GM23248 (cell line): Measurements from ENCODE around the gene RNF214. TPM values are rescaled to one million over a fixed set of nuclear protein-coding genes. Genes with fewer than 3 reads are reported as not detected.

Source experiments
- DNase-seq: peaks from one replicate; pipeline ENCODE4 v3.0.0-alpha.2; 2015
- H2AFZ ChIP-seq: fragments of 200-600 bp; sonication (generic); 2 replicates; pipeline ENCODE4 v1.6.1; 2016; ENCODE audit warnings: antibody characterized with exemption
- H3F3A ChIP-seq: fragments of 200-600 bp; sonication (generic); 2 replicates; pipeline ENCODE4 v1.6.1; 2016; ENCODE audit warnings: mild to moderate bottlenecking, antibody characterized with exemption, mixed run types; ENCODE audit not compliant: insufficient read depth
- H3K27ac ChIP-seq: fragments of 200-600 bp; sonication (generic); 2 replicates; pipeline ENCODE4 v1.5.1; 2016; ENCODE audit warnings: mild to moderate bottlenecking
- H3K27me3 ChIP-seq: fragments of 200-600 bp; sonication (generic); replicated peaks from 2 replicates; pipeline ENCODE4 v1.6.1; 2016; ENCODE audit warnings: mild to moderate bottlenecking; ENCODE audit not compliant: insufficient read depth
- H3K36me3 ChIP-seq: fragments of 200-600 bp; sonication (generic); 2 replicates; pipeline ENCODE4 v1.6.1; 2016; ENCODE audit warnings: low read depth, mild to moderate bottlenecking
- H3K4me1 ChIP-seq: fragments of 200-600 bp; sonication (generic); 2 replicates; pipeline ENCODE4 v1.6.1; 2016; ENCODE audit warnings: mild to moderate bottlenecking; ENCODE audit not compliant: insufficient read depth
- H3K4me2 ChIP-seq: fragments of 200-600 bp; sonication (generic); one replicate; pipeline ENCODE4 v1.6.1; 2016; ENCODE audit warnings: mild to moderate bottlenecking; ENCODE audit not compliant: unreplicated experiment
- H3K4me3 ChIP-seq: fragments of 200-600 bp; sonication (generic); 2 replicates; pipeline ENCODE4 v1.5.1; 2016; ENCODE audit warnings: mild to moderate bottlenecking
- H3K79me2 ChIP-seq: fragments of 200-600 bp; sonication (generic); 2 replicates; pipeline ENCODE4 v1.6.1; 2016; ENCODE audit warnings: mild to moderate bottlenecking; ENCODE audit not compliant: insufficient read depth
- H3K9ac ChIP-seq: fragments of 200-600 bp; sonication (generic); 2 replicates; pipeline ENCODE4 v1.6.1; 2016; ENCODE audit warnings: mild to moderate bottlenecking
- H3K9me2 ChIP-seq: fragments of 200-600 bp; sonication (generic); 2 replicates; pipeline ENCODE4 v1.6.1; 2016; ENCODE audit warnings: mixed run types, mild to moderate bottlenecking, moderate library complexity; ENCODE audit not compliant: insufficient read depth
- H3K9me3 ChIP-seq: fragments of 200-600 bp; sonication (generic); one replicate; pipeline ENCODE4 v1.6.1; 2017; ENCODE audit warnings: low read depth
- H4K20me1 ChIP-seq: fragments of 200-600 bp; sonication (generic); 2 replicates; pipeline ENCODE4 v1.6.0; 2016; ENCODE audit not compliant: insufficient read depth
- EZH2 ChIP-seq: fragments of 200-600 bp; sonication (generic); IDR thresholded peaks from 2 replicates; pipeline ENCODE4 v1.6.1; 2018; ENCODE audit warnings: antibody characterized with exemption, mild to moderate bottlenecking; ENCODE audit not compliant: insufficient read depth, poor library complexity, severe bottlenecking
- EZH2phosphoT487 ChIP-seq: fragments of 200-600 bp; sonication (generic); IDR thresholded peaks from 2 replicates; pipeline ENCODE4 v1.6.1; 2018; ENCODE audit warnings: antibody characterized with exemption, moderate library complexity, mild to moderate bottlenecking, low read depth; ENCODE audit not compliant: insufficient read depth
- WGBS, 2 experiments: methylation state at CpG; one replicate each; pipeline ENCODE4 v1.1.6; 2015 to 2017; ENCODE audit warnings: low lambda C conversion rate in 2 of 2, low coverage in 1 of 2; ENCODE audit errors: missing lambda C conversion rate in 2 of 2; 5-methylcytosine and 5-hydroxymethylcytosine counted together
- in situ Hi-C: fragments of 300-500 bp; cut with MboI; formaldehyde crosslinking; loops from 2 replicates; pipeline ENCODE4 v1.15.0; 2020
- polyA plus RNA-seq: library from polyadenylated mRNA; unstranded; fragments of >200 nt; fragmentation: Nextera tagmentation; extraction: Ambion mirVana; gene quantifications from 2 replicates; pipeline ENCODE4 v1.2.1, GENCODE V29; 2016
- total RNA-seq: library from RNA; depleted of rRNA; stranded (reverse); fragments of >200 nt; shearing (Covaris generic); gene quantifications from 2 replicates; pipeline ENCODE4 v1.2.3, GENCODE V29; 2014

RNF214 gene
- total and polyA plus RNA-seq, 2 experiments from 2014 or later, result 5.8 to 11.3 TPM

GRCh38 chr11:117195761-117196160 is 36.7 kb upstream of the RNF214 start:
- Histone ChIP-seq H3K27ac (no peak overlapping the region), H3K9me2 (no peaks in the 10 kb centered on the region), H3K79me2 (peaks cover 35% of the 10 kb centered on the region), H3K27me3 (no peaks in the 10 kb centered on the region), H3K4me1 (peaks cover 10% of the 10 kb centered on the region), H3F3A (peaks cover 7% of the 10 kb centered on the region), H3K4me3 (no peak overlapping the region), H2AFZ (no peak overlapping the region), H3K4me2 (no peak overlapping the region), H3K36me3 (no peaks in the 10 kb centered on the region), H3K9me3 (no peaks in the 10 kb centered on the region), H3K9ac (no peak overlapping the region), H4K20me1 (no peaks in the 10 kb centered on the region)
- no peak for TF ChIP-seq EZH2
- DNase-seq, result no peak
- WGBS, 2 experiments, result 98% methylated on average over 19 of the region's 19 CpGs
- in situ Hi-C loops, result no loop called here

GRCh38 chr11:117197006-117197405 is 35.5 kb upstream of the RNF214 start:
- Histone ChIP-seq H3F3A (peaks cover 16% of the 10 kb centered on the region), H3K9me3 (no peaks in the 10 kb centered on the region), H3K4me3 (no peak overlapping the region), H3K4me1 (peaks cover 22% of the 10 kb centered on the region), H3K27ac (no peak overlapping the region), H3K36me3 (no peaks in the 10 kb centered on the region), H3K27me3 (no peaks in the 10 kb centered on the region), H3K4me2 (no peak overlapping the region), H2AFZ (no peak overlapping the region), H4K20me1 (no peaks in the 10 kb centered on the region), H3K79me2 (peaks cover 48% of the 10 kb centered on the region), H3K9me2 (no peaks in the 10 kb centered on the region), H3K9ac (no peak overlapping the region)
- in situ Hi-C loops, result no loop called here
- 90 to 93% methylated on average over 7 of the region's 7 CpGs for WGBS, 2 experiments
- no peak for DNase-seq
- TF ChIP-seq EZH2 (no peak), EZH2phosphoT487 (no peak)

GRCh38 chr11:117197516-117198456 is 34.7 kb upstream of the RNF214 start:
- no peak for TF ChIP-seq EZH2phosphoT487
- TF ChIP-seq EZH2, result no peak
- Histone ChIP-seq H4K20me1 (no peaks in the 10 kb centered on the region), H3K4me1 (peaks cover 27% of the 10 kb centered on the region), H3K4me2 (peak overlapping the region; percentile 78), H3K9ac (peak overlapping the region; percentile 79), H3F3A (peaks cover 24% of the 10 kb centered on the region), H3K36me3 (no peaks in the 10 kb centered on the region), H3K27me3 (no peaks in the 10 kb centered on the region), H3K9me3 (no peaks in the 10 kb centered on the region), H3K79me2 (peaks cover 56% of the 10 kb centered on the region), H2AFZ (no peak overlapping the region), H3K4me3 (peak overlapping the region; percentile 87), H3K9me2 (no peaks in the 10 kb centered on the region), H3K27ac (peak overlapping the region; percentile 53)
- 90 to 93% methylated on average over 17 of the region's 17 CpGs for WGBS, 2 experiments
- no peak for DNase-seq
- in situ Hi-C loops, result no loop called here

GRCh38 chr11:117198613-117199012 is 33.9 kb upstream of the RNF214 start:
- H3K4me2 ChIP-seq, result peak overlapping the region; percentile 78
- 0 out of 2 replicates have a peak, but pooled peaks cover 1% of the 10 kb centered on the region for H4K20me1 ChIP-seq
- TF ChIP-seq EZH2, result no peak
- no peak for TF ChIP-seq EZH2phosphoT487
- no peaks in the 10 kb centered on the region for H3K27me3 ChIP-seq
- 73 to 97% methylated on average over 3 to 4 of the region's 4 CpGs for WGBS, 2 experiments
- no peak for DNase-seq
- H2AFZ ChIP-seq, result peak overlapping the region; percentile 55
- H3K27ac ChIP-seq, result peak overlapping the region; percentile 53
- H3K9me2 ChIP-seq, result no peaks in the 10 kb centered on the region
- peak overlapping the region; percentile 87 for H3K4me3 ChIP-seq
- in situ Hi-C loops, result no loop called here
- H3K79me2 ChIP-seq, result peaks cover 64% of the 10 kb centered on the region
- peaks cover 31% of the 10 kb centered on the region for H3K4me1 ChIP-seq
- peaks cover 32% of the 10 kb centered on the region for H3F3A ChIP-seq
- peak overlapping the region; percentile 79 for H3K9ac ChIP-seq
- H3K9me3 ChIP-seq, result no peaks in the 10 kb centered on the region
- H3K36me3 ChIP-seq, result no peaks in the 10 kb centered on the region
